Fibroblast of skin of back (primary cell): Measurements from ENCODE around the gene SESN3.

Source experiments
- DNase-seq: peaks from one replicate; pipeline ENCODE4 v3.0.0-alpha.2; 2013

Gene SESN3

DNA sequence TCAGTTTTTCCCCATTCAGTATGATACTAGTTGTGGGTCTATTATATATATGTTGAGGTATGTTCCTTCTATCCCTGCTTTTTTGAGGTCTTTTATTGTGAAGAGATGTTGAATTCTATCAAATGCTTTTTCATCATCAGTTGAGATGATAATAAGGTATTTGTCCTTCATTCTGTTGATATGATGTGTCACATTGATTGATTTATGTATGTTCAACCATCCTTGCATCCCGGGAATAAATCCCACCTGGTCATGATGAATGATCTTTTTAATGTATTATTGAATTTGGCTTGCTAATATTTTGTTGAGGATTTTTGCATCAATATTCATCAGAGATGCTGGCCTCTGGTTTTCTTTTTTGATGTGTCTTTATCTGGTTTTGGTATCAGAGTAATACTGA lies 115.4 kb downstream of the SESN3 start:
- DNase-seq = no peak
